Stimulated activated CD4-positive, alpha-beta T cell treated with anti-CD3 and anti-CD28 coated beads, Interleukin-1b, Interleukin-23, amount 100 ng/mL, for 48 hours (primary cell): Measurements from ENCODE around the gene SLC9A7.

Experiments used
- DNase-seq: peaks from one replicate; pipeline ENCODE4 v3.0.0-alpha.2; 2020

SLC9A7 gene

GRCh38 chrX:46569621-46570020, 189.3 kb downstream of the SLC9A7 start:
- DNase-seq: no peak

GRCh38 chrX:46567388-46567787, 191.5 kb downstream of the SLC9A7 start:
- DNase-seq: no peak

GRCh38 chrX:46561824-46562657, 196.9 kb downstream of the SLC9A7 start:
- DNase-seq: no peak

- DNase-seq: no peak
Measured at GRCh38 chrX:46559062-46559461, 199.9 kb downstream of the SLC9A7 start.

- DNase-seq: no peak
Measured at GRCh38 chrX:46554942-46555341, 204.0 kb downstream of the SLC9A7 start.

GRCh38 chrX:46553935-46554334, 205.0 kb downstream of the SLC9A7 start:
- no peak for DNase-seq

- DNase-seq: no peak
Measured at GRCh38 chrX:46551494-46552128, 207.3 kb downstream of the SLC9A7 start.

- DNase-seq: no peak
Measured at GRCh38 chrX:46549914-46550313, 209.0 kb downstream of the SLC9A7 start.
